ENCODE measurements around the gene DIAPH2. TPM values are rescaled to one million over a fixed set of nuclear protein-coding genes. Genes with fewer than 3 reads are reported as not detected.

Gene DIAPH2
- total and polyA plus RNA-seq, 2 experiments from 2014 or later = 16.2 to 56.6 TPM

DNA sequence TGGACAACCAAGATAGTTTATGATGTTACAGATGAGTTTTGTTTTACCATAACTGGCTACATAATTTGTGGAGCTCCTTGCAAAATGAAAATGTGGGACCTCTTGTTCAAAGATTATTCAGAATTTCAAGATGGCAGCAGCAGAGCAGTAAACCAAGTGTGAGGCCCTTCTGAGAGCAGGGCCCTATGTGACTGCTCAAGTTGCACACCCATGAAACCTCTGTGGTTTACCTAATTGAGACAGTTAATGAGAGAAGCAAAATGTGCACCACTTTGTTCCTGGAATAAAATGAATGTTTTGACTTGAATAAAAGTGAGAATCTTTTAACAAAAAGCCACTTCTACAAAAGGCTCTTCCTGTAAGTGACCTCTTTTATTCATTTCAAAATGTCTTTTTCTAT is 718.3 kb downstream of the DIAPH2 start (continued):
- TF ChIP-seq, protein P1, sequence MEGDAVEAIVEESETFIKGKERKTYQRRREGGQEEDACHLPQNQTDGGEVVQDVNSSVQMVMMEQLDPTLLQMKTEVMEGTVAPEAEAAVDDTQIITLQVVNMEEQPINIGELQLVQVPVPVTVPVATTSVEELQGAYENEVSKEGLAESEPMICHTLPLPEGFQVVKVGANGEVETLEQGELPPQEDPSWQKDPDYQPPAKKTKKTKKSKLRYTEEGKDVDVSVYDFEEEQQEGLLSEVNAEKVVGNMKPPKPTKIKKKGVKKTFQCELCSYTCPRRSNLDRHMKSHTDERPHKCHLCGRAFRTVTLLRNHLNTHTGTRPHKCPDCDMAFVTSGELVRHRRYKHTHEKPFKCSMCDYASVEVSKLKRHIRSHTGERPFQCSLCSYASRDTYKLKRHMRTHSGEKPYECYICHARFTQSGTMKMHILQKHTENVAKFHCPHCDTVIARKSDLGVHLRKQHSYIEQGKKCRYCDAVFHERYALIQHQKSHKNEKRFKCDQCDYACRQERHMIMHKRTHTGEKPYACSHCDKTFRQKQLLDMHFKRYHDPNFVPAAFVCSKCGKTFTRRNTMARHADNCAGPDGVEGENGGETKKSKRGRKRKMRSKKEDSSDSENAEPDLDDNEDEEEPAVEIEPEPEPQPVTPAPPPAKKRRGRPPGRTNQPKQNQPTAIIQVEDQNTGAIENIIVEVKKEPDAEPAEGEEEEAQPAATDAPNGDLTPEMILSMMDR (conservative IDR thresholded peaks at IDR 0.05; ENCODE audit: low read depth in 2 of 2) = no peak
- TF ChIP-seq ZNF114 (CRISPR knock-in tag; IDR thresholded peaks at IDR 0.05) (no peak), NANOG (IDR thresholded peaks at IDR 0.05; ENCODE audit: borderline replicate concordance) (no peak)

- Histone ChIP-seq H3K4me1 (ENCODE audit: insufficient read depth) (no peaks in the 10 kb centered on the region), H2AFZ (no peak overlapping the region), H3K9me2 (ENCODE audit: insufficient read depth) (no peaks in the 10 kb centered on the region), H3K27me3 (ENCODE audit: insufficient read depth) (no peaks in the 10 kb centered on the region), H3K79me2 (replicated peaks; ENCODE audit: insufficient read depth) (0 out of 2 replicates have a peak, but pooled peaks cover 2% of the 10 kb centered on the region), H3K4me2 (no peak overlapping the region), H3K4me3 (no peak overlapping the region), H4K20me1 (replicated peaks; ENCODE audit: insufficient read depth) (no peaks in the 10 kb centered on the region), H3F3A (replicated peaks; ENCODE audit: low read depth) (no peaks in the 10 kb centered on the region), H3K36me3 (ENCODE audit: insufficient read depth) (peaks cover 21% of the 10 kb centered on the region), H3K27ac (ENCODE audit: low read depth) (no peak overlapping the region)
- Mint-ChIP-seq H3K4me3 (no peak overlapping the region), H3K36me3 (ENCODE audit: low read depth) (peaks cover 36% of the 10 kb centered on the region), H3K4me1 (peaks cover 4% of the 10 kb centered on the region), H3K9me3 (peaks cover 17% of the 10 kb centered on the region), H3K27me3 (ENCODE audit: insufficient read depth, low read depth, poor library complexity) (peaks cover 2% of the 10 kb centered on the region), H3K27ac (no peak overlapping the region)
- DNase-seq (ENCODE audit: low spot score) (no peak), ATAC-seq (no peak)
- TF ChIP-seq ZNF462 (CRISPR knock-in tag; IDR thresholded peaks at IDR 0.05) (no peak), ZNF331 (CRISPR knock-in tag; IDR thresholded peaks at IDR 0.05; ENCODE audit: low read depth) (no peak), CREB1 (CRISPR knock-in tag; IDR thresholded peaks at IDR 0.05; ENCODE audit: low read depth) (no peak), EZH2phosphoT487 (IDR thresholded peaks at IDR 0.05; ENCODE audit: unreplicated experiment) (no peak), POLR2AphosphoS5 (IDR thresholded peaks at IDR 0.05; ENCODE audit: low read depth) (no peak), JUNB (IDR thresholded peaks at IDR 0.05; ENCODE audit: unreplicated experiment) (no peak), STAT1 (IDR thresholded peaks at IDR 0.05; ENCODE audit: unreplicated experiment) (no peak), ZNF114 (CRISPR knock-in tag; IDR thresholded peaks at IDR 0.05) (no peak)
- TF ChIP-seq, protein P2, sequence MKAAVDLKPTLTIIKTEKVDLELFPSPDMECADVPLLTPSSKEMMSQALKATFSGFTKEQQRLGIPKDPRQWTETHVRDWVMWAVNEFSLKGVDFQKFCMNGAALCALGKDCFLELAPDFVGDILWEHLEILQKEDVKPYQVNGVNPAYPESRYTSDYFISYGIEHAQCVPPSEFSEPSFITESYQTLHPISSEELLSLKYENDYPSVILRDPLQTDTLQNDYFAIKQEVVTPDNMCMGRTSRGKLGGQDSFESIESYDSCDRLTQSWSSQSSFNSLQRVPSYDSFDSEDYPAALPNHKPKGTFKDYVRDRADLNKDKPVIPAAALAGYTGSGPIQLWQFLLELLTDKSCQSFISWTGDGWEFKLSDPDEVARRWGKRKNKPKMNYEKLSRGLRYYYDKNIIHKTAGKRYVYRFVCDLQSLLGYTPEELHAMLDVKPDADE (IDR thresholded peaks at IDR 0.05) = no peak
- TF ChIP-seq, protein P1 (conservative IDR thresholded peaks at IDR 0.05; ENCODE audit: low read depth in 2 of 2) = no peak
These were observed 720.5 kb downstream of the DIAPH2 start for GRCh38 chrX:97405031-97405660.

Measured in GM23338 (cell line).